LNCAP (cell line): Measurements from ENCODE around the gene ZNF891.

Experiments used
- TF ChIP-seq, protein P1 (sequence below): fragments of 450-650 bp; IDR thresholded peaks from 2 replicates; pipeline ENCODE4 v1.5.1; 2017; ENCODE audit warnings: mild to moderate bottlenecking

The ZNF891 gene

DNA sequence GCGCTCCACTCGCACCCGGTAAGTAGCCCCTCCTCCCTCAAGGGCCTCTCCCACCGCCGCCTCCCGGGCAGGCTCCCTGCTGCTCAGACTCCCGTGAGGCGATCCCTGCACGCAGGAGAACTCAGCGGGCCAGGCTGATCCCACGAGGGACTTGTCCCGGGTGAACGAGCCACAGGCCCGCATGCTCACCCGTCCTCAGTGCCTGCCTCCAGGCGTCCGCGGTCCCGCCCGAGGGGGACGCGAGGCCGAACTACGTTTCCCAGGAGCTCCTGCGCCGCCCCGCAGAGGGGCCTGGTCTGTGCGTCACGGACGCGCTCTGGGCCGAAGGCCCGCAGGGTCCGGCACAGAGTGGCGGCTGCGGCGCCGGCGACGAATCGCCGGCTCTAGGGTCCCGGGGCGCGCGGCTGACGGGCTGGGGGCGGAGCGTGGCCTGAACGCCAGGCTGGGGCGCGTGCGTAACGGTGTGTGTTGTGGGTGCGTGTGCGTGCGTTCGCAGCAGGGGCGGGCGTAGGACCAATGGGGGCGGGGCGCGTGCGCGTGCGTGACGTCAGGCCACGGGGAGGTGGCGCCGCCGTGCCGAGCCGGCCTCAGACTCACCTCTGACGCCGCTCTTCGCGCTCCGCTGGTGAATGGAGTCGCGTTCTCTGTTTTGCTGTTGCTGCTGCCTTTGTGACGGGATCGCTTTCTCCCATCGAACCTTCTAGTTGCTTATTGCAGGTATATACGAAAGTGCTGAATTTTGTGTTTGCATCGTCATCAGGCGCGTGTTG is at the start of gene ZNF891, which contains the start of gene ZNF10:
TSS of gene ZNF891 (minus strand) at position 237 of the 770 bp plus-strand sequence. CDS start 8,356 bp downstream, outside the sequence.
TSS of gene ZNF10 (plus strand) at position 590 of the 770 bp plus-strand sequence. CDS start 13,866 bp downstream, outside the sequence.
- TF ChIP-seq, protein P1, sequence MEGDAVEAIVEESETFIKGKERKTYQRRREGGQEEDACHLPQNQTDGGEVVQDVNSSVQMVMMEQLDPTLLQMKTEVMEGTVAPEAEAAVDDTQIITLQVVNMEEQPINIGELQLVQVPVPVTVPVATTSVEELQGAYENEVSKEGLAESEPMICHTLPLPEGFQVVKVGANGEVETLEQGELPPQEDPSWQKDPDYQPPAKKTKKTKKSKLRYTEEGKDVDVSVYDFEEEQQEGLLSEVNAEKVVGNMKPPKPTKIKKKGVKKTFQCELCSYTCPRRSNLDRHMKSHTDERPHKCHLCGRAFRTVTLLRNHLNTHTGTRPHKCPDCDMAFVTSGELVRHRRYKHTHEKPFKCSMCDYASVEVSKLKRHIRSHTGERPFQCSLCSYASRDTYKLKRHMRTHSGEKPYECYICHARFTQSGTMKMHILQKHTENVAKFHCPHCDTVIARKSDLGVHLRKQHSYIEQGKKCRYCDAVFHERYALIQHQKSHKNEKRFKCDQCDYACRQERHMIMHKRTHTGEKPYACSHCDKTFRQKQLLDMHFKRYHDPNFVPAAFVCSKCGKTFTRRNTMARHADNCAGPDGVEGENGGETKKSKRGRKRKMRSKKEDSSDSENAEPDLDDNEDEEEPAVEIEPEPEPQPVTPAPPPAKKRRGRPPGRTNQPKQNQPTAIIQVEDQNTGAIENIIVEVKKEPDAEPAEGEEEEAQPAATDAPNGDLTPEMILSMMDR: no peak

DNA sequence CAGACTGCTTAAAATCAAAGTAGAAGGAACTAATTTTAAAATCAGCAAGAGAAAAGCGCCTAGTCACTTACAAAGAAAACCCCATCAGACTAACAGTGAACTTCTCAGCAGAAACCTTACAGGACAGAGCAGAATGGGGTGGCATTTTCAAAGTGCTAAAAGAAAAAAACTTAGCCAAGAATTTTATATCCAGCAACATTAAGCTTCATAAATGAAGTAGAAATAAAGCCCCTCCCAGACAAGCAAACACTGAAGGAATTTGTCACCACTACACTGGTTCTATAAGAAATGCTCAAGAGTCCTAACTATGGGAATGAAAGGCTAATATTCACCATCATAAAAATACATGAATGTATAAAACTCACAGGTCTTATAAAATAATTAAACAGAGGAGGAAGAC is 44.8 kb upstream of the ZNF891 start:
- TF ChIP-seq, protein P1: no peak

DNA sequence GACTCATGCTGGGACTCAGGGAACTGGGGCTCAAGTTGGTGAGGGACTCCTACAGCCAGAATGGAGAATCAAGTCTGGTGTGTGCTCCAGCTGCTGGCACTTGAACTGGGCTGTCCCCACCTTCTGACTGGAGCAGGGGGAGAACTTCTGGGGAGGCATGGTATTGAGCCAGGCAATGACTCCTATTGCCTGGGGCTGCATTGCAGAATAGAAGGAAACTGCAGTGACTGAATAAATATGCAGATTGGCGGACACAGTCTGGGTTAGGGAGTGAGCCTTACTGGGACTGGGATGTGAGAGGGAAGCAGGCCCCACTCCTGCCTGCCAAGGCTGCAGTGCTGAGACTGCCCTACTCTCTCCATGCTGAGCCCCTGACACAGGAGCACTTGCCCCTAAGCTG is 42.4 kb upstream of the ZNF891 start:
- TF ChIP-seq, protein P1: no peak

DNA sequence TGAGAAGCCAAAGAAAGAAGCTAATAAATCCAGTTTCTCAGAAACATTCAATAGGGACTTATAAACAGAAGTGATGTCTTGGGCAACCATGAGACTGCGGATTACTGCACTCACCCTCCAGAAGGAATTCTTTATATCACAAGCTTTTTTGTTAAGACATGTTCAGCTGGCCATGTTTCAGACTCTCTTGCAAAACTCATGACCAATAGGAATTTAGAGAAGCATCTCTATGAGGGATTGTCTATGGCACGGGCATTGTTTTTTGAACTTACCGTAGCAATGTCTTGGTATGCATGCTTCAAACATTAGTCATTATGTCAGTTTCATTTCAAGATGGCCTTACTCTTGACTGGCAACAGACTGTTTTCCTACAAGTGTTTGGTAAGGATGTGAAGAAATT is 35.7 kb upstream of the ZNF891 start:
- TF ChIP-seq, protein P1: no peak

DNA sequence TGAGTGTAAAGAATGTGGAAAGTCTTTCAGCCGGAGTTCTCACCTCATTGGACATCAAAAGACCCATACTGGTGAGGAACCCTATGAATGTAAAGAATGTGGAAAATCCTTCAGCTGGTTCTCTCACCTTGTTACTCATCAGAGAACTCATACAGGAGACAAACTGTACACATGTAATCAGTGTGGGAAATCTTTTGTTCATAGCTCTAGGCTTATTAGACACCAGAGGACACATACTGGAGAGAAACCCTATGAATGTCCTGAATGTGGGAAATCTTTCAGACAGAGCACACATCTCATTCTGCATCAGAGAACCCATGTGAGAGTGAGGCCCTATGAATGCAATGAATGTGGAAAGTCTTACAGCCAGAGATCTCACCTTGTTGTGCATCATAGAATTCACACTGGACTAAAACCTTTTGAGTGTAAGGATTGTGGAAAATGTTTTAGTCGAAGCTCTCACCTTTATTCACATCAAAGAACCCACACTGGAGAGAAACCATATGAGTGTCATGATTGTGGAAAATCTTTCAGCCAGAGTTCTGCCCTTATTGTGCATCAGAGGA is 26.1 kb upstream of the ZNF891 start:
- TF ChIP-seq, protein P1: no peak

DNA sequence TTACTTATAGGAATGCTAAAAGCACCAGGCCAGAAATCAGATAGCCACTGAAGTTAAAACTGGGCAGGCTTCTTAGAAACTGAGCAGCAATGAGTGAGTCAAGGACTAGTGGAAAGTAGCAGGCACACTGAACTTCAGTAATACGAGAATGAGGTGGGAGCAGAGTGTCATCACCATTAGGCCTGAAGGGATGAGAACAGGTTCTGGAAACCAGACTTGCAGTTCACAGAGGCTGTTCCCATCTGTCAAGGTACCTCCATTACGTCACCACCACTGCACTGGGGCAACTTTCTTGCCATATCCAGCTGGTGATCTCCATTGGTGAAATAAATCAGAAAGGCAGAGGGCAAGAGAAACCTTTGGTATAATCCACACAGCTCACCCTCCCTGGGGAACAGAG is 15.9 kb upstream of the ZNF891 start:
- TF ChIP-seq, protein P1: no peak

DNA sequence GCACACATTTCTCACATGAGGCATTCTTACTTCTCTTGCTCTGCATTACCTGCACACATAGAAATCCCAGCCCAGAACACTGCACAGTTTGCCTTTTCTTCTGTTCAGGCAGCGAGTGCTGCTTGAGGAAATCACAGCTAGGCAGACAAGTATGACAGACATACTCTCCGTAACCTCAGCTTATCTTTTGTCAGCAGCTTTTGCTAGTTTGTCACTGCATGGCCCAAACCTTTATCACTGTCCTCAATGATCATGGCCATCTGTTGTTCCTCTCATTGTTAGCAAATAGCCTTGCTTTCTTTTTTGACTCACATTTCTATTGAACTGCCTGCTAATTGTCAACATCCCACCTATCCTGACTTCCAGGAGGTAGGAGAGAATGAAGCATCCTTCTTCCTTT is 5.7 kb upstream of the ZNF891 start:
- TF ChIP-seq, protein P1: no peak
